WI38 (cell line): ENCODE data around the gene KRTAP1-5.

Source experiments
- H3K4me3 ChIP-seq: 2 replicates; pipeline ENCODE4 v1.5.1; 2011; ENCODE audit warnings: low read depth, mild to moderate bottlenecking, control low read depth, low read length
- TF ChIP-seq, protein P1 (sequence below): IDR thresholded peaks from 2 replicates; pipeline ENCODE4 v1.5.1; 2012; ENCODE audit warnings: low read depth, mild to moderate bottlenecking, control low read depth, low read length

The KRTAP1-5 gene

DNA sequence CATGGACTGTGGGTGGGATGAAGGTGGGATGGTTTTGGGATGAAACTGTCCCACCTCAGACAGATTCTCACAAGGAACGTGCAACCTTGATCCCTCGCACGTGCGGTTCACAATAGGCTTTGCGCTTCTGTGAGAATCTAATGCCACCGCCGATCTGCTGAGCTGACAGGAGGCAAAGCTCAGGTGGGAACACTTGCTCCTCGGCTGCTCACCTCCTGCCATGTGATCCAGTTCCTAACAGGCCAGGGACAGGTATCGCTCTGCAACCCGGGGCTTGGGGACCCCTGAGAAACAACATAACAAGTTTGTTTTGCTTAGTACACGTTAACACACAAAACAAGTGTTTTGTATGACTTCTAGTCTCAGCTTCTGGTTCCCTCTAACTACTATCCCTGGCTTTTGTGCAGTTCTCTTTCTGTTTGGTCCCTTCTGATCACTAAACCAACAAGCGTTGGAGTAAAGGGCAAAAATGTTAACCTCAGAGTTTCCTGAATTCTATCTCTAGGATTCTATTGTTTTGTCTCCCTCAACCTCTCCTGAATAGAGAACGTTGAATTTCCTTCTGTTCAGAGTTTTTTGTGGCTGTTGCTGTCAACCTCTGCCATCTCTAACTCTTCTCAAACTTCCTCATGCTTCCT lies 10.3 kb downstream of the KRTAP1-5 start:
- TF ChIP-seq, protein P1, sequence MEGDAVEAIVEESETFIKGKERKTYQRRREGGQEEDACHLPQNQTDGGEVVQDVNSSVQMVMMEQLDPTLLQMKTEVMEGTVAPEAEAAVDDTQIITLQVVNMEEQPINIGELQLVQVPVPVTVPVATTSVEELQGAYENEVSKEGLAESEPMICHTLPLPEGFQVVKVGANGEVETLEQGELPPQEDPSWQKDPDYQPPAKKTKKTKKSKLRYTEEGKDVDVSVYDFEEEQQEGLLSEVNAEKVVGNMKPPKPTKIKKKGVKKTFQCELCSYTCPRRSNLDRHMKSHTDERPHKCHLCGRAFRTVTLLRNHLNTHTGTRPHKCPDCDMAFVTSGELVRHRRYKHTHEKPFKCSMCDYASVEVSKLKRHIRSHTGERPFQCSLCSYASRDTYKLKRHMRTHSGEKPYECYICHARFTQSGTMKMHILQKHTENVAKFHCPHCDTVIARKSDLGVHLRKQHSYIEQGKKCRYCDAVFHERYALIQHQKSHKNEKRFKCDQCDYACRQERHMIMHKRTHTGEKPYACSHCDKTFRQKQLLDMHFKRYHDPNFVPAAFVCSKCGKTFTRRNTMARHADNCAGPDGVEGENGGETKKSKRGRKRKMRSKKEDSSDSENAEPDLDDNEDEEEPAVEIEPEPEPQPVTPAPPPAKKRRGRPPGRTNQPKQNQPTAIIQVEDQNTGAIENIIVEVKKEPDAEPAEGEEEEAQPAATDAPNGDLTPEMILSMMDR, result no peak
- no peak overlapping the region for H3K4me3 ChIP-seq

- H3K4me3 ChIP-seq, result no peak overlapping the region
- TF ChIP-seq, protein P1, result no peak
These were observed 11.6 kb downstream of the KRTAP1-5 start for GRCh38 chr17:41015454-41015853.

- TF ChIP-seq, protein P1, result no peak
- no peak overlapping the region for H3K4me3 ChIP-seq
These were observed 13.4 kb downstream of the KRTAP1-5 start for GRCh38 chr17:41013606-41014005.

GRCh38 chr17:41013181-41013580 lies 13.8 kb downstream of the KRTAP1-5 start:
- no peak overlapping the region for H3K4me3 ChIP-seq
- TF ChIP-seq, protein P1, result no peak

DNA sequence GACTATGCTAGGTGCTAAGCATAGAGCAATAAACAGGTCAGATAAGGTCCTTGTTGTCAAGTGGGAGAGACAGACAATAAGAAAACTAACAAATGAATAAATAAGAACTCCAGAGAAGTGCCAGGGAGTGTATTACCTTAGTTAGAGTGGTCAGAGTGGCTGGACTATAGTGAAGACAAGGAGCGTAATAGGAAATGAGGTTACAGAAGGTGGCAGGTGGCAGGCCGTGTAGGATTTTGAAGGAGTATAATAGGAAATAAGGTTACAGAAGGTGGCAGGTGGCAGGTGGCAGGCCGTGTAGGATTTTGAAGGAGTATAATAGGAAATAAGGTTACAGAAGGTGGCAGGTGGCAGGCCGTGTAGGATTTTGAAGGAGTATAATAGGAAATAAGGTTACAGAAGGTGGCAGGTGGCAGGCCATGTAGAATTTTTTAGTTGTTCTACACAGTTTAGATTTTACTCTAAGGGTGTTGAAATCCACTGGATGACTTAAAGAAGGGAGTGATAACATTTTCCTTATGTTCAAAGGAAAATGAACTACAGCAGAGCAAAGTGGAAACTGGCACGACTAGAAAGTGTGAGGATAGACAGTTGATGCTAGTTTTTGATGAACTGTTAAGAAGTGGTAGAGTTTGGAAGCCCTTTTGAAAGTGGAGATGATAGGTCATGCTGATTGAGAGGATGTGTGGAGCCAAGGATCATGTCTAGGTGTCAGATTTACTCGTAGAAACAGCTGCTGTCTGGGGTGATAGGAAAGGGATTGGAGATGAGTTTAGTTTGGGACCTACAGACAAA lies 14.5 kb downstream of the KRTAP1-5 start:
- TF ChIP-seq, protein P1, result no peak
- no peak overlapping the region for H3K4me3 ChIP-seq

- no peak overlapping the region for H3K4me3 ChIP-seq
- TF ChIP-seq, protein P1, result no peak
These were observed 16.6 kb downstream of the KRTAP1-5 start for GRCh38 chr17:41010441-41010840.

DNA sequence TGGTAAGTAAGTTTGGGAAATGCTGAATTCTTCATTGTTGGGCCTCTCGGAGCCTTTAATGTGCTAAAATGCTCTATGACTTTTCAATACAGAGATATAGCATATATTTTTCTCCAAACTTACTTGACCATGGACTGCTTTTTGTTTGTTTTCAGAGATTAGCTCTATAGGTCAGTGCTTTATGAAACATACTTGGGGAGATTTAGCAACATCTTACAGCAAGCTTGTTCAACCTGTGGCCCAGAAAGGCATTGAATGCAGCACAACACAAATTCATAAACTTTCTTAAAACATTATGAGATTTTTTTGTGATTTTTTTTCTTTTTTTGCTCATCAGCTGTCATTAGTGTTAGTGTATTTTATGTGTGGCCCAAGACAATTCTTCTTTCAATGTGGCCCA lies 17.1 kb downstream of the KRTAP1-5 start:
- H3K4me3 ChIP-seq, result no peak overlapping the region
- TF ChIP-seq, protein P1, result no peak
